Measurements from ENCODE around the gene OR10G3. TPM values are rescaled to one million over a fixed set of nuclear protein-coding genes. Genes with fewer than 3 reads are reported as not detected.

The OR10G3 gene
- total and polyA plus RNA-seq, 2 of the 13 experiments (the other 11 are each of a cell fraction or from before 2014, with no cell fraction given) = not detected

DNA sequence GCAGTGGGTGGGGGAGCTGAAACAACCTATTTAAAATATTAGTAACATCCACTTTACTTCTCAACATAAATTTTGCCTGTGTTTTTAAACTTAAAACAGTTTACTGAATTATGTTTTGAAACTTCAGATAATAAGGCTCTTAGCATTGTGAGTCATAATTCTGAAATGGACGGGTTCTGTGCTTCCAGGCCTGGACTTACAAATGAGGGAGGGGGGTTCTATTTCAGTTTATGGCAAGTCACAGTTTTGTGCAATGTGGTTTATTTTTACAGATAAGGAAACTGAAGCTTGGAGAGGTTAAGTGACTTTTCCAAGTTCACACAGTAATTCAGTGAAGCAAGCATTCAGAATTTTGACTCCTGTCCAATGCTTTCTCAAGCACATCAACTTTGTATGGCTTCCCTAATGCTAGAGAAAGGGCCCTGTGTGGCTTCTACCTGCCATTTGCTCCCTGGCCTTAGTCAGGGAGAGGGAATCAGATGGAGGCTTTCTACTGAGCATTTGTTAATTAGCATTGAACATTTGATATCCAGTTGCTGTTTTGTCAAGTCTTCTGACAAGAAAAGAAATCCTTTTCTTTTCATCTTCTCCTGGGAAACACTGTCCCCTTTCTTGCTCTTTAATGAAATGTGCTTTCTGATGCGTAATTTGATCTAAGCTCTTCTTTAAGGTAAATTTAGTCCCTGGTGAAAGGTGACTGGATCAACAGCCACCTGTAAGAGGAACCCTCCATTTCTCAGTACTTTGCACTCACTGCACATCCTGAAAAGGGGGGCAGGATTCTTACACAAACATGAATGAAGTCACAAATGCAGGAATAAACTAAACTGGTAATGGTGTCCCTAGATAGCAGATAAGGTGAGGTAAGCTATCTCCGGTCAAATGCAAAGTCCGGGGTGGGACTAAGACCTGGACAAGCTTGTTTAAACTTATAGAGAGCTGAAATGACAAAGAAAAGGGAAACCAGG is 51.2 kb downstream of the OR10G3 start (continued):
- TF ChIP-seq, protein P1, sequence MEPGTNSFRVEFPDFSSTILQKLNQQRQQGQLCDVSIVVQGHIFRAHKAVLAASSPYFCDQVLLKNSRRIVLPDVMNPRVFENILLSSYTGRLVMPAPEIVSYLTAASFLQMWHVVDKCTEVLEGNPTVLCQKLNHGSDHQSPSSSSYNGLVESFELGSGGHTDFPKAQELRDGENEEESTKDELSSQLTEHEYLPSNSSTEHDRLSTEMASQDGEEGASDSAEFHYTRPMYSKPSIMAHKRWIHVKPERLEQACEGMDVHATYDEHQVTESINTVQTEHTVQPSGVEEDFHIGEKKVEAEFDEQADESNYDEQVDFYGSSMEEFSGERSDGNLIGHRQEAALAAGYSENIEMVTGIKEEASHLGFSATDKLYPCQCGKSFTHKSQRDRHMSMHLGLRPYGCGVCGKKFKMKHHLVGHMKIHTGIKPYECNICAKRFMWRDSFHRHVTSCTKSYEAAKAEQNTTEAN (CRISPR knock-in tag; conservative IDR thresholded peaks at IDR 0.05) = peak; percentile 93
- TF ChIP-seq ZFP36L1 (CRISPR knock-in tag; IDR thresholded peaks at IDR 0.05) (peak; percentile 88; the same call in 1 of the 2 replicates), MIER3 (CRISPR knock-in tag; IDR thresholded peaks at IDR 0.05; ENCODE audit: borderline replicate concordance) (peak; percentile 50; the same call in 1 of the 2 replicates), MEIS1 (CRISPR knock-in tag; IDR thresholded peaks at IDR 0.05; ENCODE audit: borderline replicate concordance) (peak; percentile 62; the same call in 1 of the 2 replicates), HDAC6 (IDR thresholded peaks at IDR 0.05; ENCODE audit: low read depth, low read length) (no peak), ZNF335 (CRISPR knock-in tag; IDR thresholded peaks at IDR 0.05) (peak; percentile 61; the same call in 1 of the 2 replicates), TBP (CRISPR knock-in tag; IDR thresholded peaks at IDR 0.05) (no peak), DNMT1 (CRISPR knock-in tag; IDR thresholded peaks at IDR 0.05) (no peak), ZNF282 (IDR thresholded peaks at IDR 0.05; ENCODE audit: partially characterized antibody) (no peak), HHEX (CRISPR knock-in tag; IDR thresholded peaks at IDR 0.05) (no peak), ZNF12 (CRISPR knock-in tag; IDR thresholded peaks at IDR 0.05) (peak; percentile 54; the same call in 1 of the 2 replicates)
- TF ChIP-seq, protein P2, sequence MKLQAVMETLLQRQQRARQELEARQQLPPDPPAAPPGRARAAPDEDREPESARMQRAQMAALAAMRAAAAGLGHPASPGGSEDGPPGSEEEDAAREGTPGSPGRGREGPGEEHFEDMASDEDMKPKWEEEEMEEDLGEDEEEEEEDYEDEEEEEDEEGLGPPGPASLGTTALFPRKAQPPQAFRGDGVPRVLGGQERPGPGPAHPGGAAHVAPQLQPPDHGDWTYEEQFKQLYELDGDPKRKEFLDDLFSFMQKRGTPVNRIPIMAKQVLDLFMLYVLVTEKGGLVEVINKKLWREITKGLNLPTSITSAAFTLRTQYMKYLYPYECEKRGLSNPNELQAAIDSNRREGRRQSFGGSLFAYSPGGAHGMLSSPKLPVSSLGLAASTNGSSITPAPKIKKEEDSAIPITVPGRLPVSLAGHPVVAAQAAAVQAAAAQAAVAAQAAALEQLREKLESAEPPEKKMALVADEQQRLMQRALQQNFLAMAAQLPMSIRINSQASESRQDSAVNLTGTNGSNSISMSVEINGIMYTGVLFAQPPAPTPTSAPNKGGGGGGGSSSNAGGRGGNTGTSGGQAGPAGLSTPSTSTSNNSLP (IDR thresholded peaks at IDR 0.05; ENCODE audit: low read depth, low read length) = peak; percentile 77
- TF ChIP-seq, protein P3, sequence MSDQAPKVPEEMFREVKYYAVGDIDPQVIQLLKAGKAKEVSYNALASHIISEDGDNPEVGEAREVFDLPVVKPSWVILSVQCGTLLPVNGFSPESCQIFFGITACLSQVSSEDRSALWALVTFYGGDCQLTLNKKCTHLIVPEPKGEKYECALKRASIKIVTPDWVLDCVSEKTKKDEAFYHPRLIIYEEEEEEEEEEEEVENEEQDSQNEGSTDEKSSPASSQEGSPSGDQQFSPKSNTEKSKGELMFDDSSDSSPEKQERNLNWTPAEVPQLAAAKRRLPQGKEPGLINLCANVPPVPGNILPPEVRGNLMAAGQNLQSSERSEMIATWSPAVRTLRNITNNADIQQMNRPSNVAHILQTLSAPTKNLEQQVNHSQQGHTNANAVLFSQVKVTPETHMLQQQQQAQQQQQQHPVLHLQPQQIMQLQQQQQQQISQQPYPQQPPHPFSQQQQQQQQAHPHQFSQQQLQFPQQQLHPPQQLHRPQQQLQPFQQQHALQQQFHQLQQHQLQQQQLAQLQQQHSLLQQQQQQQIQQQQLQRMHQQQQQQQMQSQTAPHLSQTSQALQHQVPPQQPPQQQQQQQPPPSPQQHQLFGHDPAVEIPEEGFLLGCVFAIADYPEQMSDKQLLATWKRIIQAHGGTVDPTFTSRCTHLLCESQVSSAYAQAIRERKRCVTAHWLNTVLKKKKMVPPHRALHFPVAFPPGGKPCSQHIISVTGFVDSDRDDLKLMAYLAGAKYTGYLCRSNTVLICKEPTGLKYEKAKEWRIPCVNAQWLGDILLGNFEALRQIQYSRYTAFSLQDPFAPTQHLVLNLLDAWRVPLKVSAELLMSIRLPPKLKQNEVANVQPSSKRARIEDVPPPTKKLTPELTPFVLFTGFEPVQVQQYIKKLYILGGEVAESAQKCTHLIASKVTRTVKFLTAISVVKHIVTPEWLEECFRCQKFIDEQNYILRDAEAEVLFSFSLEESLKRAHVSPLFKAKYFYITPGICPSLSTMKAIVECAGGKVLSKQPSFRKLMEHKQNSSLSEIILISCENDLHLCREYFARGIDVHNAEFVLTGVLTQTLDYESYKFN (CRISPR knock-in tag; conservative IDR thresholded peaks at IDR 0.05) = peak; percentile 98
- TF ChIP-seq, protein P4, sequence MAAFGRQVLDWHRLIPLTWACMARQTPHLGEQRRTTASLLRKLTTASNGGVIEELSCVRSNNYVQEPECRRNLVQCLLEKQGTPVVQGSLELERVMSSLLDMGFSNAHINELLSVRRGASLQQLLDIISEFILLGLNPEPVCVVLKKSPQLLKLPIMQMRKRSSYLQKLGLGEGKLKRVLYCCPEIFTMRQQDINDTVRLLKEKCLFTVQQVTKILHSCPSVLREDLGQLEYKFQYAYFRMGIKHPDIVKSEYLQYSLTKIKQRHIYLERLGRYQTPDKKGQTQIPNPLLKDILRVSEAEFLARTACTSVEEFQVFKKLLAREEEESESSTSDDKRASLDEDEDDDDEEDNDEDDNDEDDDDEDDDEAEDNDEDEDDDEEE (CRISPR knock-in tag; IDR thresholded peaks at IDR 0.05) = no peak

Data from HepG2 (cell line).